ENCODE results near the gene MILR1. TPM values are rescaled to one million over a fixed set of nuclear protein-coding genes. Genes with fewer than 3 reads are reported as not detected.

Gene MILR1
- polyA plus RNA-seq, 1 donor (not counting 4 experiments of a cell fraction or from before 2014, with no cell fraction given): not detected

GRCh38 chr17:64491034-64491860 lies 42.3 kb downstream of the MILR1 start:
- no peaks in the 10 kb centered on the region for H3K9me1 ChIP-seq (ENCODE audit: control insufficient read depth, extremely low read depth, insufficient read depth, low read length)
- H3K27ac ChIP-seq (ENCODE audit: control insufficient read depth, insufficient read depth, low read length): no peak overlapping the region
- no peaks in the 10 kb centered on the region for H3K9me3 ChIP-seq (ENCODE audit: control insufficient read depth, low read depth, low read length)
- H3K27me3 ChIP-seq (ENCODE audit: control insufficient read depth, extremely low read depth, insufficient read depth, low read length): no peaks in the 10 kb centered on the region
- peaks cover 15% of the 10 kb centered on the region for H3K4me1 ChIP-seq (ENCODE audit: control insufficient read depth, extremely low read depth, insufficient read depth, low read length)
- no peak overlapping the region for H3K4me3 ChIP-seq (ENCODE audit: control insufficient read depth in 2 of 3, extremely low read depth in 1 of 3, insufficient read depth in 2 of 3, low read depth in 1 of 3, low read length in 3 of 3)
- TF ChIP-seq EZH2 (IDR thresholded peaks at IDR 0.05; ENCODE audit: low read length): no peak
- TF ChIP-seq, protein P1, sequence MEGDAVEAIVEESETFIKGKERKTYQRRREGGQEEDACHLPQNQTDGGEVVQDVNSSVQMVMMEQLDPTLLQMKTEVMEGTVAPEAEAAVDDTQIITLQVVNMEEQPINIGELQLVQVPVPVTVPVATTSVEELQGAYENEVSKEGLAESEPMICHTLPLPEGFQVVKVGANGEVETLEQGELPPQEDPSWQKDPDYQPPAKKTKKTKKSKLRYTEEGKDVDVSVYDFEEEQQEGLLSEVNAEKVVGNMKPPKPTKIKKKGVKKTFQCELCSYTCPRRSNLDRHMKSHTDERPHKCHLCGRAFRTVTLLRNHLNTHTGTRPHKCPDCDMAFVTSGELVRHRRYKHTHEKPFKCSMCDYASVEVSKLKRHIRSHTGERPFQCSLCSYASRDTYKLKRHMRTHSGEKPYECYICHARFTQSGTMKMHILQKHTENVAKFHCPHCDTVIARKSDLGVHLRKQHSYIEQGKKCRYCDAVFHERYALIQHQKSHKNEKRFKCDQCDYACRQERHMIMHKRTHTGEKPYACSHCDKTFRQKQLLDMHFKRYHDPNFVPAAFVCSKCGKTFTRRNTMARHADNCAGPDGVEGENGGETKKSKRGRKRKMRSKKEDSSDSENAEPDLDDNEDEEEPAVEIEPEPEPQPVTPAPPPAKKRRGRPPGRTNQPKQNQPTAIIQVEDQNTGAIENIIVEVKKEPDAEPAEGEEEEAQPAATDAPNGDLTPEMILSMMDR (optimal IDR thresholded peaks at IDR 0.05 in 1 of 3, IDR thresholded peaks at IDR 0.05 in 1 of 3, conservative IDR thresholded peaks at IDR 0.05 in 1 of 3; ENCODE audit: extremely low read depth in 1 of 3, insufficient read depth in 2 of 3, low read length in 3 of 3): peak; percentile 57 to 78 (median 63)
- dilution Hi-C loops (cut with MboI; ENCODE audit: extremely low pct_ligation_motif_present, low sequenced_read_pairs): no loop called here
- DNase-seq (ENCODE audit: low read depth, low spot score): no peak
- H2AFZ ChIP-seq (ENCODE audit: control insufficient read depth, low read length): no peak overlapping the region
- peaks cover 25% of the 10 kb centered on the region for H3K79me2 ChIP-seq (ENCODE audit: control insufficient read depth, insufficient read depth, low read length)
- FAIRE-seq: no peak
- H3K36me3 ChIP-seq (ENCODE audit: control insufficient read depth in 2 of 2, extremely low read depth in 1 of 2, insufficient read depth in 2 of 2, low read length in 2 of 2): peaks cover 5 to 25% of the 10 kb centered on the region in 2 experiments
- H4K20me1 ChIP-seq (ENCODE audit: control insufficient read depth, extremely low read depth, insufficient read depth, low read length): no peaks in the 10 kb centered on the region
- H3K4me2 ChIP-seq (ENCODE audit: control insufficient read depth, extremely low read depth, insufficient read depth, low read depth, low read length): no peak overlapping the region
- no peak overlapping the region for H3K9ac ChIP-seq (ENCODE audit: control insufficient read depth, extremely low read depth, insufficient read depth, low read length)

DNA sequence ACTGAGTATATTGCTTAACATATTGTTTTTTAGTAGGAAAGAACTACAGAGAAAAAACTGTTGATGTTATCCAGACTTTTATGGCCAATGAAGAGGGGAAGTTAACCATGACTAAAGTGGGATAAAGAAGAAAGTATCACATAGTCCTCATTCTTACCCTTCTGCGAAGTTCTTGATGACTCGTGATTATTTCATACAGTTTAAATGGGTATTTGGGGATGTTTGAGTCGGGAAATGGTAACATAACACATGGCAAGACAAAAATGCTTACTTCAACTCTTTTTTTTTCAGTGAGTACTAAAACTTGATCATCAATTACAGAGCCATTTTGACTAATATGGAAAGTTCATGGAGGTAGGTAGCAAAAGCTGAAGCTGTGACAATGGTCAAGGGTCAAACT lies 43.1 kb downstream of the MILR1 start:
- Histone ChIP-seq H3K4me2 (ENCODE audit: control insufficient read depth, extremely low read depth, insufficient read depth, low read depth, low read length) (peak overlapping the region; percentile 48), H3K79me2 (ENCODE audit: control insufficient read depth, insufficient read depth, low read length) (peaks cover 31% of the 10 kb centered on the region), H3K9ac (ENCODE audit: control insufficient read depth, extremely low read depth, insufficient read depth, low read length) (no peak overlapping the region), H3K27ac (ENCODE audit: control insufficient read depth, insufficient read depth, low read length) (peak overlapping the region; percentile 43), H3K9me1 (ENCODE audit: control insufficient read depth, extremely low read depth, insufficient read depth, low read length) (no peaks in the 10 kb centered on the region), H3K27me3 (ENCODE audit: control insufficient read depth, extremely low read depth, insufficient read depth, low read length) (no peaks in the 10 kb centered on the region), H3K9me3 (ENCODE audit: control insufficient read depth, low read depth, low read length) (no peaks in the 10 kb centered on the region), H3K4me3 (ENCODE audit: control insufficient read depth in 2 of 3, extremely low read depth in 1 of 3, insufficient read depth in 2 of 3, low read depth in 1 of 3, low read length in 3 of 3) (no peak overlapping the region), H4K20me1 (ENCODE audit: control insufficient read depth, extremely low read depth, insufficient read depth, low read length) (no peaks in the 10 kb centered on the region), H3K4me1 (ENCODE audit: control insufficient read depth, extremely low read depth, insufficient read depth, low read length) (peaks cover 16% of the 10 kb centered on the region), H2AFZ (ENCODE audit: control insufficient read depth, low read length) (no peak overlapping the region), H3K36me3 (ENCODE audit: control insufficient read depth in 2 of 2, extremely low read depth in 1 of 2, insufficient read depth in 2 of 2, low read length in 2 of 2) (peaks cover 5 to 23% of the 10 kb centered on the region in 2 experiments)
- TF ChIP-seq, protein P1 (optimal IDR thresholded peaks at IDR 0.05 in 1 of 3, IDR thresholded peaks at IDR 0.05 in 1 of 3, conservative IDR thresholded peaks at IDR 0.05 in 1 of 3; ENCODE audit: extremely low read depth in 1 of 3, insufficient read depth in 2 of 3, low read length in 3 of 3): no peak
- TF ChIP-seq EZH2 (IDR thresholded peaks at IDR 0.05; ENCODE audit: low read length): no peak
- dilution Hi-C loops (cut with MboI; ENCODE audit: extremely low pct_ligation_motif_present, low sequenced_read_pairs): no loop called here
- DNase-seq (ENCODE audit: low read depth, low spot score) (no peak), FAIRE-seq (no peak)
